Common myeloid progenitor, CD34-positive (primary cell): ENCODE data around the gene ARFIP2. TPM values are rescaled to one million over a fixed set of nuclear protein-coding genes. Genes with fewer than 3 reads are reported as not detected.
A peak's percentile ranks its signal among the peaks of the same experiment; 100 is the strongest.
"Not testable (repeated sequence)": the region's sequence is repeated elsewhere in the genome, so short reads cannot be mapped to it uniquely, and the experiment has no call there.

ENCODE experiments used
- CTCF ChIA-PET: fragments of 350-600 bp; sonication (Branson Sonifier 250); formaldehyde crosslinking; loops from one replicate; lab custom pipeline; 2021; ENCODE audit warnings: antibody characterized with exemption; lab: Charles Lee
- POLR2A ChIA-PET: fragments of 350-600 bp; sonication (Branson Sonifier 250); formaldehyde crosslinking; loops from one replicate; lab custom pipeline; 2021; ENCODE audit warnings: antibody characterized with exemption; lab: Charles Lee
- DNase-seq, 3 donors: peaks; one replicate each; pipeline versions ENCODE4 v3.0.0 to v3.0.0-alpha.2; 2013
- H3K27ac ChIP-seq, 2 experiments: 1 replicate in 1 of 2; 2 replicates in 1 of 2; pipeline ENCODE4 v1.7.0; 2013; ENCODE audit warnings: inconsistent platforms in 2 of 2, low read length in 2 of 2, mild to moderate bottlenecking in 2 of 2, low read depth in 1 of 2, moderate library complexity in 1 of 2; ENCODE audit not compliant: severe bottlenecking in 2 of 2, insufficient read depth in 1 of 2, poor library complexity in 1 of 2
- H3K27me3 ChIP-seq, 5 experiments: replicated peaks in 2 of 5; 1 replicate in 3 of 5; 2 replicates in 2 of 5; pipeline versions ENCODE4 v1.6.1 to v1.7.0; 2013; ENCODE audit warnings: low read length in 4 of 5, mild to moderate bottlenecking in 2 of 5, moderate library complexity in 2 of 5, inconsistent platforms in 1 of 5; ENCODE audit not compliant: insufficient read depth in 5 of 5, control insufficient read depth in 4 of 5
- H3K36me3 ChIP-seq, 4 experiments: 1 replicate in 2 of 4; 2 replicates in 2 of 4; pipeline versions ENCODE4 v1.6.1 to v1.7.0; 2013; ENCODE audit warnings: low read length in 3 of 4, control low read depth in 1 of 4, mild to moderate bottlenecking in 1 of 4; ENCODE audit not compliant: control insufficient read depth in 4 of 4, insufficient read depth in 4 of 4
- H3K4me1 ChIP-seq, 4 experiments: 1 replicate in 3 of 4; 2 replicates in 1 of 4; pipeline versions ENCODE4 v1.6.1 to v1.7.1; 2013; ENCODE audit warnings: low read length in 3 of 4, mild to moderate bottlenecking in 3 of 4, control low read depth in 1 of 4, inconsistent platforms in 1 of 4, moderate library complexity in 1 of 4; ENCODE audit not compliant: control insufficient read depth in 4 of 4, insufficient read depth in 4 of 4; ENCODE audit errors: control extremely low read depth in 1 of 4
- H3K4me3 ChIP-seq, 7 experiments: 1 replicate in 4 of 7; 2 replicates in 3 of 7; pipeline versions ENCODE4 v1.5.1 to v1.7.0; 2013; ENCODE audit warnings: mild to moderate bottlenecking in 7 of 7, low read length in 6 of 7, moderate library complexity in 6 of 7, inconsistent platforms in 2 of 7, low read depth in 2 of 7, control low read depth in 1 of 7; ENCODE audit not compliant: insufficient read depth in 4 of 7, control insufficient read depth in 1 of 7; ENCODE audit errors: extremely low read depth in 1 of 7
- H3K9me3 ChIP-seq, 5 experiments: 1 replicate in 4 of 5; 2 replicates in 1 of 5; pipeline versions ENCODE4 v1.6.1 to v1.7.1; 2013; ENCODE audit warnings: low read length in 4 of 5, mild to moderate bottlenecking in 2 of 5, inconsistent platforms in 1 of 5, low read depth in 1 of 5, moderate library complexity in 1 of 5; ENCODE audit not compliant: control insufficient read depth in 4 of 5, insufficient read depth in 2 of 5; ENCODE audit errors: control extremely low read depth in 1 of 5
- WGBS: methylation state at CpG from one replicate; pipeline ENCODE4 v1.1.5; 2013; ENCODE audit not compliant: insufficient coverage; 5-methylcytosine and 5-hydroxymethylcytosine counted together
- polyA plus RNA-seq: library from polyadenylated mRNA; unstranded; fragments of 120-200 nt; gene quantifications from one replicate; pipeline ENCODE4 v1.2.1, GENCODE V29; 2013

Gene ARFIP2, protein sequence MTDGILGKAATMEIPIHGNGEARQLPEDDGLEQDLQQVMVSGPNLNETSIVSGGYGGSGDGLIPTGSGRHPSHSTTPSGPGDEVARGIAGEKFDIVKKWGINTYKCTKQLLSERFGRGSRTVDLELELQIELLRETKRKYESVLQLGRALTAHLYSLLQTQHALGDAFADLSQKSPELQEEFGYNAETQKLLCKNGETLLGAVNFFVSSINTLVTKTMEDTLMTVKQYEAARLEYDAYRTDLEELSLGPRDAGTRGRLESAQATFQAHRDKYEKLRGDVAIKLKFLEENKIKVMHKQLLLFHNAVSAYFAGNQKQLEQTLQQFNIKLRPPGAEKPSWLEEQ
- polyA plus RNA-seq: 45.5 TPM

- peak within 1 kb of the TSS; percentile 41 to 92 (median 78) for H3K4me3 ChIP-seq
- peaks cover 6 to 23% (median 21%) of the 10 kb centered on the region in 4 experiments for H3K4me1 ChIP-seq
- CTCF ChIA-PET: interaction anchor here (0.8 to 5.1 kb wide), 11 partner anchors 9 to 224 kb away, joined by 3 to 19 read pairs (median 5); partner anchors contain the start of genes DNHD1 and HPX
- H3K27ac ChIP-seq: peak within 1 kb of the TSS; percentile 91 to 96
- WGBS: under 1% methylated on average over 60 of the region's 66 CpGs
- no peaks in the 10 kb centered on the region for H3K9me3 ChIP-seq
- peak; percentile 98 to 99 (median 99) for DNase-seq
- no peaks in the 10 kb centered on the region for H3K27me3 ChIP-seq
- H3K36me3 ChIP-seq: peaks cover 17 to 66% (median 38%) of the 10 kb centered on the region in 4 experiments
- POLR2A ChIA-PET: interaction anchor here (1.3 to 1.5 kb wide), 3 partner anchors 12 to 131 kb away, joined by 4 to 6 read pairs (median 5); partner anchors contain the start of gene TAF10
Measured at GRCh38 chr11:6481012-6481923, at the start of gene ARFIP2, which contains the start of gene TIMM10B. TSS of gene ARFIP2 (minus strand) at chr11:6481331. CDS start at chr11:6480421, 910 bp downstream. TSS of gene TIMM10B (plus strand) at chr11:6481501. CDS start at chr11:6481517, 16 bp downstream.

- ChIA-PET CTCF (interaction anchor here (0.6 to 5.9 kb wide), 34 partner anchors 10 to 480 kb away, joined by 3 to 31 read pairs (median 4); partner anchors contain the start of genes MRPL17 and TPP1), POLR2A (interaction anchor here (0.6 to 0.8 kb wide), 3 partner anchors 141 to 240 kb away, joined by 3 read pairs; no protein-coding TSS in a partner anchor)
- no peak for DNase-seq
- Histone ChIP-seq H3K9me3 (no peaks in the 10 kb centered on the region), H3K4me3 (no peak overlapping the region), H3K27ac (no peak overlapping the region), H3K36me3 (peaks cover 0 to 25% (median 12%) of the 10 kb centered on the region in 4 experiments), H3K4me1 (no peaks in the 10 kb centered on the region), H3K27me3 (no peaks in the 10 kb centered on the region)
- 98% methylated on average over 2 of the region's 2 CpGs for WGBS
Measured at GRCh38 chr11:6530848-6531247, 49.7 kb upstream of the ARFIP2 start.

DNA sequence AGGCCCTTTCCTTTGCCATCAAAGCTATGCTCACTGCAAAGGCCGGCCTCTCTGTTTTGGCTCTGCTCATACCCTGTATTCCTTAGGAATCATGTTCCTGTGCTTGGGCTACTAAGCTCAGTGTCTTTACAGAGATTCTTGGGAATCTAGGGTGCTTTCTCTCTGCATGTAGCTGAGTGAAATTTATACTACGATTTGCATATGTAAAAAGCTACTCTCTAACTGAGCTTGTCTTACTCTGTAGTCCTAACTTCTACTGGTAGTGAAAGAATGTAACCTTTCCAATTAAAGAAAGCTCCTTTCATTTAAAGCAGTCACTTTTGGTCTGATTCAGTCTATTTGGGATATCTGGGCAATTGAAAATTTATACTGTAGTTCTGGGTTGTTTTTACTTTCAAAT is 48.1 kb upstream of the ARFIP2 start:
- DNase-seq: no peak
- peaks cover 0 to 27% (median 14%) of the 10 kb centered on the region in 4 experiments for H3K36me3 ChIP-seq
- WGBS: 100% methylated on average over 2 of the region's 2 CpGs
- no peak overlapping the region for H3K27ac ChIP-seq
- ChIA-PET POLR2A (no interaction called here), CTCF (interaction anchor here (0.9 to 5.9 kb wide), 9 partner anchors 21 to 177 kb away, joined by 3 to 31 read pairs (median 4); partner anchors contain the start of gene MRPL17)
- no peak overlapping the region for H3K4me3 ChIP-seq
- H3K4me1 ChIP-seq: no peaks in the 10 kb centered on the region
- H3K27me3 ChIP-seq: no peaks in the 10 kb centered on the region
- no peaks in the 10 kb centered on the region for H3K9me3 ChIP-seq

- H3K36me3 ChIP-seq: peaks cover 0 to 17% (median 7%) of the 10 kb centered on the region in 4 experiments
- ChIA-PET CTCF (interaction anchor here (0.9 to 1.4 kb wide), 2 partner anchors 14 to 148 kb away, joined by 3 to 4 read pairs; no protein-coding TSS in a partner anchor), POLR2A (no interaction called here)
- WGBS: 91% methylated on average over 1 of the region's 3 CpGs
- H3K4me3 ChIP-seq: no peak overlapping the region
- H3K27ac ChIP-seq: peak overlapping the region in 1 of 2 experiments; percentile 22
- H3K9me3 ChIP-seq: no peaks in the 10 kb centered on the region
- H3K27me3 ChIP-seq: no peaks in the 10 kb centered on the region
- no peaks in the 10 kb centered on the region for H3K4me1 ChIP-seq
- DNase-seq: no peak
Measured at GRCh38 chr11:6526411-6527135, 45.4 kb upstream of the ARFIP2 start.

DNA sequence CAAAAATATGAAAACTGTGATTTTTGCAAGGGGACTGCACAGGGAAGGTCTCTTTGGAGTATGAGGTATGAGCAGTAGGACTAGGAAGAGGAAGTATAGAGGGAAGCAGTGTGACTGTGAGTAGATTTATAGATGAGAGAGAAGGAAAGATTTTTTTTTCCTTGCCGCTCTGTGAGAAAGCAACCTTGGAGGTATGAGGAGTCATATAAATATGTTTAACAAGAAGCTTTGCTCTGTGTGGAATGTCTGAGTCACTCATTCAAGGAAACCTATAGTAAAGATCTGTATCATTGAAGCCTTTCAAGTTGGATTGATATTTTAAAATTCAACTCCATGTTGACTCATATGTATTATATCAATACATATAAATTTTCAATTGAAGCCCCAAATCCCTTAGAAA is 42.1 kb upstream of the ARFIP2 start:
- Histone ChIP-seq H3K9me3 (no peaks in the 10 kb centered on the region), H3K27ac (no peak overlapping the region), H3K36me3 (peaks cover 13 to 28% (median 19%) of the 10 kb centered on the region in 4 experiments), H3K4me3 (no peak overlapping the region), H3K4me1 (no peaks in the 10 kb centered on the region), H3K27me3 (no peaks in the 10 kb centered on the region)
- ChIA-PET CTCF (no interaction called here), POLR2A (no interaction called here)
- no peak for DNase-seq
- 67% methylated on average over 1 of the region's 1 CpG for WGBS

GRCh38 chr11:6521946-6522345 is 40.8 kb upstream of the ARFIP2 start:
- peaks cover 13 to 32% (median 19%) of the 10 kb centered on the region in 4 experiments for H3K36me3 ChIP-seq
- H3K27me3 ChIP-seq, H3K4me3 ChIP-seq, DNase-seq, H3K27ac ChIP-seq, H3K9me3 ChIP-seq, CTCF ChIA-PET, POLR2A ChIA-PET, H3K4me1 ChIP-seq: not testable (repeated sequence)
- WGBS: 100% methylated on average over 1 of the region's 3 CpGs
